ENCODE results near the gene C1orf35.

- no peak for TF ChIP-seq POLR2A (IDR thresholded peaks at IDR 0.05)
- TF ChIP-seq, protein P1, sequence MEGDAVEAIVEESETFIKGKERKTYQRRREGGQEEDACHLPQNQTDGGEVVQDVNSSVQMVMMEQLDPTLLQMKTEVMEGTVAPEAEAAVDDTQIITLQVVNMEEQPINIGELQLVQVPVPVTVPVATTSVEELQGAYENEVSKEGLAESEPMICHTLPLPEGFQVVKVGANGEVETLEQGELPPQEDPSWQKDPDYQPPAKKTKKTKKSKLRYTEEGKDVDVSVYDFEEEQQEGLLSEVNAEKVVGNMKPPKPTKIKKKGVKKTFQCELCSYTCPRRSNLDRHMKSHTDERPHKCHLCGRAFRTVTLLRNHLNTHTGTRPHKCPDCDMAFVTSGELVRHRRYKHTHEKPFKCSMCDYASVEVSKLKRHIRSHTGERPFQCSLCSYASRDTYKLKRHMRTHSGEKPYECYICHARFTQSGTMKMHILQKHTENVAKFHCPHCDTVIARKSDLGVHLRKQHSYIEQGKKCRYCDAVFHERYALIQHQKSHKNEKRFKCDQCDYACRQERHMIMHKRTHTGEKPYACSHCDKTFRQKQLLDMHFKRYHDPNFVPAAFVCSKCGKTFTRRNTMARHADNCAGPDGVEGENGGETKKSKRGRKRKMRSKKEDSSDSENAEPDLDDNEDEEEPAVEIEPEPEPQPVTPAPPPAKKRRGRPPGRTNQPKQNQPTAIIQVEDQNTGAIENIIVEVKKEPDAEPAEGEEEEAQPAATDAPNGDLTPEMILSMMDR (IDR thresholded peaks at IDR 0.05), result no peak
Observed at GRCh38 chr1:228082918-228083870, 19.9 kb downstream of the C1orf35 start.
